Testis (tissue), 3 donors: ENCODE measurements around the gene LRP1B. TPM values are rescaled to one million over a fixed set of nuclear protein-coding genes. Genes with fewer than 3 reads are reported as not detected.

Experiments used
- DNase-seq: peaks from one replicate; pipeline ENCODE4 v3.0.0-alpha.2; 2019
- H3K27ac ChIP-seq, 2 donors: fragments of 200-600 bp; sonication (generic); one replicate each; pipeline ENCODE4 v1.5.1; 2019
- H3K27me3 ChIP-seq: fragments of 200-600 bp; sonication (generic); one replicate; pipeline ENCODE4 v1.5.1; 2019
- H3K36me3 ChIP-seq: fragments of 200-600 bp; sonication (generic); one replicate; pipeline ENCODE4 v1.5.1; 2017; ENCODE audit warnings: low read depth; ENCODE audit errors: missing control alignments
- H3K4me1 ChIP-seq: fragments of 200-600 bp; sonication (generic); one replicate; pipeline ENCODE4 v1.5.1; 2019
- H3K4me3 ChIP-seq, 2 donors: fragments of 200-600 bp; sonication (generic); one replicate each; pipeline ENCODE4 v1.5.1; 2017 to 2019
- H3K9me3 ChIP-seq: fragments of 200-600 bp; sonication (generic); one replicate; pipeline ENCODE4 v1.5.1; 2017
- CTCF ChIP-seq, 3 experiments: fragments of 450-650 bp in 2 of 3; fragments of 200-600 bp in 1 of 3; sonication (generic) in 1 of 3; IDR thresholded peaks; one replicate each; pipeline ENCODE4 v1.5.1; 2016 to 2019; ENCODE audit warnings: antibody characterized with exemption in 3 of 3, mild to moderate bottlenecking in 2 of 3, moderate library complexity in 1 of 3
- POLR2A ChIP-seq: fragments of 450-650 bp; IDR thresholded peaks from one replicate; pipeline ENCODE4 v1.6.1; 2017; ENCODE audit warnings: antibody characterized with exemption, mild to moderate bottlenecking, moderate library complexity
- WGBS, 2 donors: methylation state at CpG; one replicate each; pipeline ENCODE4 v1.1.5; 2018; 5-methylcytosine and 5-hydroxymethylcytosine counted together
- intact Hi-C: fragments of 100-400 bp; cut with DNase I; formaldehyde crosslinking; loops from one replicate; pipeline ENCODE4 v1.15.1; 2023; ENCODE audit warnings: low total_unique reads
- polyA plus RNA-seq: library from polyadenylated mRNA; stranded (reverse); fragments of 350-450 nt; fragmentation: Illumina TruSeq; extraction: RNeasy Lipid Tissue Mini Kit (QIAGEN cat#74804); gene quantifications from one replicate; pipeline ENCODE4 v1.2.3, GENCODE V29; 2014; ENCODE audit warnings: low read depth, low replicate concordance; ENCODE audit not compliant: insufficient read depth
- total RNA-seq, 2 donors: library from RNA; depleted of rRNA; stranded (reverse); fragments of >200 nt; gene quantifications; one replicate each; pipeline ENCODE4 v1.2.3, GENCODE V29; 2016

Gene LRP1B
- total and polyA plus RNA-seq, 3 donors from 2014 or later, result 0.79 to 1.9 (median 0.84) TPM

DNA sequence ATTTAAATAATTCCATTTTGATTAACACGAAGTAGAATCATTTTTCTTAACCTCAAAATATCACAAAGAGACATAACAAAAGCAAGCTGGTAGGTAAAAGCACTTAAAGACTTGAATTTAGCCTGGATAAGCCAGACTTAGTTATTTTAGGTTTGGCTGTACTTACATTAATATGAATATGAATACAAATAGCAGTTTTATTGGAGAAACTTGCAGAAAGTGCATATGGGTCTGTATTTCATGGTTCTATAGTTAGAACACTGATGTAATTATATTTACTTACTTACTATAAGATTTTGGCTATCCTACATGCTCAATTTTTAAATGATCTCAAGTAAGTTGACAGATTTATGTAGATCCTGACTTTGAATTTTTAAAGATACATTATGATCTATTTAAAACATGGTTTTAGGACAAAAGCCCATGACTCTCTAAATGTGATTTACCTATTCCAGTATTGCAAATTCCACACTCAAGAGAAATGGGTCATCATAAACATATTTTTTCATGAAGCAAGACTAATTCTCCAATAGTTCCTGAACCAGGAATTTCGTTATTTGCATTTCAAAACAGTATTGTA lies 1775.2 kb downstream of the LRP1B start:
- no peaks in the 10 kb centered on the region for H3K36me3 ChIP-seq
- WGBS, 2 donors, result 71 to 76% methylated on average over 2 of the region's 2 CpGs
- H3K4me1 ChIP-seq, result no peaks in the 10 kb centered on the region
- intact Hi-C loops, result no loop called here
- no peak for TF ChIP-seq POLR2A
- TF ChIP-seq CTCF (IDR thresholded peaks at IDR 0.05), result no peak
- H3K27ac ChIP-seq, result no peak overlapping the region
- no peak for DNase-seq
- no peaks in the 10 kb centered on the region for H3K27me3 ChIP-seq
- H3K9me3 ChIP-seq, result no peaks in the 10 kb centered on the region
- no peak overlapping the region for H3K4me3 ChIP-seq

DNA sequence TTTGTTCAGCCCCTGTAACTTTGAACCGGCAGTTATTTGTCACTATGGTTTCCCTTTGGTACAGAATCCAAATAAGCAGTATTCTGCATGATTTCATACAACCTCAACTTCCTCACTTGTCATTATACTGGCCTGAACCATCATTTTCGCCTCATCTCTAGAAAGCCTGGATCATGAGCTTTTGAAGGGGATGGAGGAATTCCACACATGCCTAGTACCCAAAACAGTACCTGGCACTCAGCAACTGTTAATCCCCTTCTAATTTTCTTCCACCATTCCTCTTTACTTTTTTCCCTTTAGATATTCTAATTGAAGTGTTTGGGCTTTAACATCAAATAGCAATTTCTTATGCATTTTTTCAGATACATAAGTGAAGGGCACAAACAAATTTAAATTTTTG lies 1776.3 kb downstream of the LRP1B start:
- Histone ChIP-seq H3K27ac (no peak overlapping the region), H3K4me1 (no peaks in the 10 kb centered on the region), H3K9me3 (no peaks in the 10 kb centered on the region), H3K27me3 (no peaks in the 10 kb centered on the region), H3K36me3 (no peaks in the 10 kb centered on the region), H3K4me3 (no peak overlapping the region)
- intact Hi-C loops, result no loop called here
- TF ChIP-seq POLR2A (no peak), CTCF (IDR thresholded peaks at IDR 0.05) (no peak)
- no peak for DNase-seq
- WGBS, 2 donors, result 90 to 96% methylated on average over 2 of the region's 2 CpGs

DNA sequence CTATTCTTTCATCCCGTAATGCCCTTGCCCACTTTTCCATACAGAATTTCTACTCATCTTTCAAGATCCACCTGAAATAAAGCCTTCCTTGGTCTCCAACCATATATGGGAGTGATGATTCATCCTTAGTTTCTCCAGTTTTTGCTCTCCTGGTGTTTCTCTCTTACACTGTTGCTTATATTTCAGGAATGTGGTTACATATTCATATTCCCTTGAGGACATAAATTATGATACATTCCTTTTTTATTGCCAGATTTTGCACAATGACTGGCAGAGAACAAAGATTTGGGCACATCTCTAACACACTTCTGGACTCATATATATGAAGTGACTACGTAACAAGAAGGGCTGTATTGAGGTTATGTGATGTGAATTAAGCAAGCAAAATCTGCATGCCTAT lies 1777.3 kb downstream of the LRP1B start:
- Histone ChIP-seq H3K4me1 (no peaks in the 10 kb centered on the region), H3K36me3 (no peaks in the 10 kb centered on the region), H3K4me3 (no peak overlapping the region), H3K27ac (no peak overlapping the region), H3K27me3 (no peaks in the 10 kb centered on the region), H3K9me3 (no peaks in the 10 kb centered on the region)
- 43 to 47% methylated on average over 2 of the region's 2 CpGs for WGBS, 2 donors
- intact Hi-C loops, result no loop called here
- no peak for TF ChIP-seq CTCF (IDR thresholded peaks at IDR 0.05)
- no peak for DNase-seq

- Histone ChIP-seq H3K9me3 (no peaks in the 10 kb centered on the region), H3K36me3 (no peaks in the 10 kb centered on the region), H3K27me3 (no peaks in the 10 kb centered on the region), H3K4me1 (no peaks in the 10 kb centered on the region), H3K4me3 (no peak overlapping the region), H3K27ac (no peak overlapping the region)
- WGBS, 2 donors, result 85 to 89% methylated on average over 3 of the region's 3 CpGs
- intact Hi-C loops, result no loop called here
- TF ChIP-seq POLR2A, result no peak
- no peak for TF ChIP-seq CTCF (IDR thresholded peaks at IDR 0.05)
- DNase-seq, result no peak
These were observed 1779.1 kb downstream of the LRP1B start for GRCh38 chr2:140351692-140352091.

DNA sequence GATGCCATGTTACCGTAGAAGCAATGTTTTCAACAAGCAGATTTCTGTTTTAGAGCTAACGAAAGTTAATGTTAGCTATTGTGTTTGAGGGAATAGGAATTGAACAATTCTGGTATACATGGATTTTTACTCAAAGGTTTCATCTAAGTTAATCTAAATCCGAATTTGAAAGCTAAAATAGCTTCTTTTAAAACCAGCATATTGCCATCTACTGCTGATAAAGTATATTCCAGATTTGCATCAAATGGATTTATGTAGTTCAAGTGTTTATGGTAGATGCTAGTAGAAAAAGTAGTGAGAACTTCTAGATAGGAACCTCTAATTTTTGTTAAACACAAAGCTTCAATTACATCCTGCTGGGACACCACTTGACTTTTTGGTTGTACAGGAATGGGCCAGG lies 1781.1 kb downstream of the LRP1B start:
- Histone ChIP-seq H3K9me3 (no peaks in the 10 kb centered on the region), H3K27ac (no peak overlapping the region), H3K4me1 (no peaks in the 10 kb centered on the region), H3K27me3 (no peaks in the 10 kb centered on the region), H3K36me3 (no peaks in the 10 kb centered on the region), H3K4me3 (no peak overlapping the region)
- TF ChIP-seq POLR2A (no peak), CTCF (IDR thresholded peaks at IDR 0.05) (no peak)
- intact Hi-C loops, result no loop called here
- no peak for DNase-seq
- WGBS, 2 donors, result 85 to 86% methylated on average over 3 of the region's 3 CpGs
